ENCODE results near the gene PCDHGA1. TPM values are rescaled to one million over a fixed set of nuclear protein-coding genes. Genes with fewer than 3 reads are reported as not detected.
"Not testable (repeated sequence)": the region's sequence is repeated elsewhere in the genome, so short reads cannot be mapped to it uniquely, and the experiment has no call there.

PCDHGA1 gene
- total and polyA plus RNA-seq, 2 experiments from 2014 or later = 0.33 TPM; not detected in 1

GRCh38 chr5:141431286-141431685 lies 101.0 kb downstream of the PCDHGA1 start:
- Histone ChIP-seq H3K4me1 (ENCODE audit: insufficient read depth) (no peaks in the 10 kb centered on the region), H4K20me1 (ENCODE audit: insufficient read depth, poor library complexity, severe bottlenecking) (no peaks in the 10 kb centered on the region), H3K4me2 (no peak overlapping the region), H3K4me3 (no peak overlapping the region), H3K9me3 (ENCODE audit: low read depth) (peaks cover 64% of the 10 kb centered on the region), H3K9me2 (replicated peaks; ENCODE audit: insufficient read depth) (no peaks in the 10 kb centered on the region), H3K36me3 (replicated peaks; ENCODE audit: insufficient read depth, low read depth) (peaks cover 9% of the 10 kb centered on the region), H2AFZ (no peak overlapping the region), H3K27ac (no peak overlapping the region), H3K27me3 (no peaks in the 10 kb centered on the region), H3K79me2 (peaks cover 10% of the 10 kb centered on the region)
- no peak for DNase-seq (ENCODE audit: low spot score)
- WGBS (ENCODE audit: low lambda C conversion rate, missing lambda C conversion rate) = 99% methylated on average over 37 of the region's 37 CpGs
- TF ChIP-seq EZH2 (IDR thresholded peaks at IDR 0.05; ENCODE audit: borderline replicate concordance) (no peak), CTCF (IDR thresholded peaks at IDR 0.05; ENCODE audit: poor library complexity) (no peak), EZH2phosphoT487 (IDR thresholded peaks at IDR 0.05; ENCODE audit: low read depth, severe bottlenecking, unreplicated experiment) (no peak)

- not testable (repeated sequence) for H4K20me1 ChIP-seq (ENCODE audit: insufficient read depth, poor library complexity, severe bottlenecking); DNase-seq (ENCODE audit: low spot score); H3K27me3 ChIP-seq; H3K27ac ChIP-seq; H3K4me2 ChIP-seq; H2AFZ ChIP-seq; H3K9me2 ChIP-seq (replicated peaks; ENCODE audit: insufficient read depth); H3K4me3 ChIP-seq; H3K4me1 ChIP-seq (ENCODE audit: insufficient read depth); H3K36me3 ChIP-seq (replicated peaks; ENCODE audit: insufficient read depth, low read depth)
- Histone ChIP-seq H3K9me3 (ENCODE audit: low read depth) (peaks cover 58% of the 10 kb centered on the region), H3K79me2 (peaks cover 12% of the 10 kb centered on the region)
- 98% methylated on average over 33 of the region's 38 CpGs for WGBS (ENCODE audit: low lambda C conversion rate, missing lambda C conversion rate)
These were observed 102.0 kb downstream of the PCDHGA1 start for GRCh38 chr5:141432308-141432707.

- not testable (repeated sequence) for H3K4me1 ChIP-seq (ENCODE audit: insufficient read depth); DNase-seq (ENCODE audit: low spot score); H3K9me2 ChIP-seq (replicated peaks; ENCODE audit: insufficient read depth); H3K27ac ChIP-seq; H3K36me3 ChIP-seq (replicated peaks; ENCODE audit: insufficient read depth, low read depth); H3K4me3 ChIP-seq; H3K27me3 ChIP-seq; H2AFZ ChIP-seq; H3K4me2 ChIP-seq; H4K20me1 ChIP-seq (ENCODE audit: insufficient read depth, poor library complexity, severe bottlenecking)
- Histone ChIP-seq H3K79me2 (peaks cover 12% of the 10 kb centered on the region), H3K9me3 (ENCODE audit: low read depth) (peaks cover 55% of the 10 kb centered on the region)
- WGBS (ENCODE audit: low lambda C conversion rate, missing lambda C conversion rate) = 96% methylated on average over 26 of the region's 29 CpGs
These were observed 102.4 kb downstream of the PCDHGA1 start for GRCh38 chr5:141432726-141433125.

GRCh38 chr5:141434006-141434405 lies 103.7 kb downstream of the PCDHGA1 start:
- no peaks in the 10 kb centered on the region for H3K4me1 ChIP-seq (ENCODE audit: insufficient read depth)
- 93% methylated on average over 2 of the region's 2 CpGs for WGBS (ENCODE audit: low lambda C conversion rate, missing lambda C conversion rate)
- no peak overlapping the region for H3K27ac ChIP-seq
- TF ChIP-seq EZH2phosphoT487 (IDR thresholded peaks at IDR 0.05; ENCODE audit: low read depth, severe bottlenecking, unreplicated experiment) (no peak), EZH2 (IDR thresholded peaks at IDR 0.05; ENCODE audit: borderline replicate concordance) (no peak), CTCF (IDR thresholded peaks at IDR 0.05; ENCODE audit: poor library complexity) (no peak)
- H3K79me2 ChIP-seq = peaks cover 12% of the 10 kb centered on the region
- H2AFZ ChIP-seq = no peak overlapping the region
- H3K9me3 ChIP-seq (ENCODE audit: low read depth) = peaks cover 45% of the 10 kb centered on the region
- no peaks in the 10 kb centered on the region for H3K9me2 ChIP-seq (replicated peaks; ENCODE audit: insufficient read depth)
- DNase-seq (ENCODE audit: low spot score) = no peak
- H3K4me2 ChIP-seq = no peak overlapping the region
- H4K20me1 ChIP-seq (ENCODE audit: insufficient read depth, poor library complexity, severe bottlenecking) = no peaks in the 10 kb centered on the region
- H3K36me3 ChIP-seq (replicated peaks; ENCODE audit: insufficient read depth, low read depth) = peaks cover 5% of the 10 kb centered on the region
- no peak overlapping the region for H3K4me3 ChIP-seq
- H3K27me3 ChIP-seq = no peaks in the 10 kb centered on the region

Data from hepatocyte (in vitro differentiated cells).